Stimulated activated CD8-positive, alpha-beta memory T cell treated with anti-CD3 and anti-CD28 coated beads, Interleukin-15, amount 100 ng/mL, for 24 hours (primary cell): Measurements from ENCODE around the gene GFRA1.

Experiments
- DNase-seq: peaks from one replicate; pipeline ENCODE4 v3.0.0-alpha.2; 2020; ENCODE audit warnings: low read depth

GFRA1 gene

GRCh38 chr10:116241085-116241484 lies 31.9 kb downstream of the GFRA1 start:
- DNase-seq: no peak

- no peak for DNase-seq
Observed at GRCh38 chr10:116240157-116240950, 32.7 kb downstream of the GFRA1 start.

- no peak for DNase-seq
Observed at GRCh38 chr10:116239229-116239628, 33.8 kb downstream of the GFRA1 start.

- DNase-seq: no peak
Observed at GRCh38 chr10:116237970-116238369, 35.0 kb downstream of the GFRA1 start.

- DNase-seq: no peak
Observed at GRCh38 chr10:116237260-116237659, 35.7 kb downstream of the GFRA1 start.

GRCh38 chr10:116233230-116233629 lies 39.8 kb downstream of the GFRA1 start:
- DNase-seq: no peak

- no peak for DNase-seq
Observed at GRCh38 chr10:116232613-116233012, 40.4 kb downstream of the GFRA1 start.

- DNase-seq: no peak
Observed at GRCh38 chr10:116226766-116227165, 46.2 kb downstream of the GFRA1 start.

GRCh38 chr10:116226053-116226452 lies 47.0 kb downstream of the GFRA1 start:
- DNase-seq: no peak

GRCh38 chr10:116223289-116223688 lies 49.7 kb downstream of the GFRA1 start:
- DNase-seq: no peak

GRCh38 chr10:116221053-116221452 lies 52.0 kb downstream of the GFRA1 start:
- DNase-seq: no peak

- no peak for DNase-seq
Observed at GRCh38 chr10:116216676-116217075, 56.3 kb downstream of the GFRA1 start.

GRCh38 chr10:116215651-116216050 lies 57.4 kb downstream of the GFRA1 start:
- no peak for DNase-seq

- no peak for DNase-seq
Observed at GRCh38 chr10:116211682-116212081, 61.3 kb downstream of the GFRA1 start.

GRCh38 chr10:116210588-116211346 lies 62.2 kb downstream of the GFRA1 start:
- no peak for DNase-seq

- no peak for DNase-seq
Observed at GRCh38 chr10:116209781-116210180, 63.2 kb downstream of the GFRA1 start.

- no peak for DNase-seq
Observed at GRCh38 chr10:116208956-116209567, 63.9 kb downstream of the GFRA1 start.

- no peak for DNase-seq
Observed at GRCh38 chr10:116207690-116208089, 65.3 kb downstream of the GFRA1 start.

- DNase-seq: no peak
Observed at GRCh38 chr10:116203661-116204060, 69.3 kb downstream of the GFRA1 start.

GRCh38 chr10:116201670-116202430 lies 71.2 kb downstream of the GFRA1 start:
- DNase-seq: no peak

GRCh38 chr10:116201011-116201410 lies 72.0 kb downstream of the GFRA1 start:
- DNase-seq: no peak

- DNase-seq: no peak
Observed at GRCh38 chr10:116198676-116199035, 74.3 kb downstream of the GFRA1 start.
